B cell (primary cell): ENCODE data around the gene KDM5A. TPM values are rescaled to one million over a fixed set of nuclear protein-coding genes. Genes with fewer than 3 reads are reported as not detected.

Experiments
- ATAC-seq: fragments of 200-7000 bp; cut with Tn5 transposase; one replicate; pipeline ENCODE4 v1.10.0; 2021; ENCODE audit warnings: low read depth, mild to moderate bottlenecking, moderate number of reproducible peaks, moderate library complexity
- CTCF ChIA-PET: fragments of 350-600 bp; sonication (Branson Sonifier 250); formaldehyde crosslinking; loops from one replicate; lab custom pipeline; 2021; ENCODE audit warnings: antibody characterized with exemption, inconsistent platforms; lab: Charles Lee
- POLR2A ChIA-PET: fragments of 350-600 bp; sonication (Branson Sonifier 250); formaldehyde crosslinking; loops from one replicate; lab custom pipeline; 2021; ENCODE audit warnings: antibody characterized with exemption; lab: Charles Lee
- DNase-seq: peaks from one replicate; pipeline ENCODE4 v3.0.0; 2013
- H2AFZ ChIP-seq: 2 replicates; pipeline ENCODE4 v1.6.1; 2012; ENCODE audit warnings: mild to moderate bottlenecking, low read depth, low read length; ENCODE audit not compliant: insufficient read depth, poor library complexity, severe bottlenecking
- H3K27ac ChIP-seq, 2 donors: 1 replicate in 1 of 2; 2 replicates in 1 of 2; pipeline ENCODE4 v1.5.1; 2012 to 2013; ENCODE audit warnings: low read length in 2 of 2, mild to moderate bottlenecking in 2 of 2, moderate library complexity in 1 of 2
- H3K27me3 ChIP-seq, 4 experiments: fragments of 200-600 bp in 1 of 4; sonication (generic) in 1 of 4; replicated peaks in 1 of 4; 1 replicate in 2 of 4; 2 replicates in 2 of 4; pipeline versions ENCODE4 v1.6.1 to v1.7.0; 2013 to 2016; ENCODE audit warnings: low read length in 3 of 4, mild to moderate bottlenecking in 2 of 4, mixed read lengths in 1 of 4, moderate library complexity in 1 of 4; ENCODE audit not compliant: insufficient read depth in 4 of 4, control insufficient read depth in 3 of 4; ENCODE audit errors: control extremely low read depth in 1 of 4
- H3K36me3 ChIP-seq, 2 experiments: replicated peaks in 1 of 2; 1 replicate in 1 of 2; 2 replicates in 1 of 2; pipeline versions ENCODE4 v1.6.1 to v1.7.1; 2013; ENCODE audit warnings: low read length in 1 of 2; ENCODE audit not compliant: insufficient read depth in 2 of 2, control insufficient read depth in 1 of 2; ENCODE audit errors: control extremely low read depth in 1 of 2, extremely low read depth in 1 of 2
- H3K4me1 ChIP-seq, 2 donors: fragments of 200-600 bp in 1 of 2; sonication (generic) in 1 of 2; 1 replicate in 1 of 2; 2 replicates in 1 of 2; pipeline versions ENCODE4 v1.5.1 to v1.6.1; 2013 to 2017; ENCODE audit warnings: low read length in 2 of 2; ENCODE audit not compliant: control insufficient read depth in 2 of 2, insufficient read depth in 2 of 2
- H3K4me2 ChIP-seq: replicated peaks from 2 replicates; pipeline ENCODE3; 2012; ENCODE audit warnings: mild to moderate bottlenecking, low read depth, low read length; ENCODE audit not compliant: poor library complexity, severe bottlenecking
- H3K4me3 ChIP-seq, 5 experiments: fragments of 200-600 bp in 1 of 5; sonication (generic) in 1 of 5; 1 replicate in 3 of 5; 2 replicates in 2 of 5; pipeline versions ENCODE4 v1.5.1 to v1.7.0; 2011 to 2016; ENCODE audit warnings: low read length in 4 of 5, mild to moderate bottlenecking in 4 of 5, low read depth in 2 of 5, control low read depth in 1 of 5, moderate library complexity in 1 of 5; ENCODE audit not compliant: insufficient read depth in 1 of 5; ENCODE audit errors: control extremely low read depth in 1 of 5, extremely low read depth in 1 of 5
- H3K79me2 ChIP-seq: fragments of 200-600 bp; sonication (generic); one replicate; pipeline ENCODE4 v1.6.0; 2016; ENCODE audit warnings: low read length; ENCODE audit not compliant: control insufficient read depth, insufficient read depth
- H3K9ac ChIP-seq: fragments of 200-600 bp; sonication (generic); 2 replicates; pipeline ENCODE4 v1.6.1; 2017; ENCODE audit warnings: mild to moderate bottlenecking, low read length, moderate library complexity
- H3K9me3 ChIP-seq, 3 donors: one replicate each; pipeline versions ENCODE4 v1.6.1 to v1.7.1; 2013; ENCODE audit warnings: low read length in 2 of 3; ENCODE audit not compliant: control insufficient read depth in 2 of 3, insufficient read depth in 1 of 3; ENCODE audit errors: control extremely low read depth in 1 of 3
- H4K20me1 ChIP-seq: 2 replicates; pipeline ENCODE4 v1.6.0; 2012; ENCODE audit warnings: mild to moderate bottlenecking, low read length; ENCODE audit not compliant: insufficient read depth, control insufficient read depth, poor library complexity, severe bottlenecking
- H3K27ac Mint-ChIP-seq: one replicate; pipeline ENCODE4 v1.8.0; 2021; ENCODE audit warnings: mixed read lengths
- H3K27me3 Mint-ChIP-seq: one replicate; pipeline ENCODE4 v1.8.0; 2021; ENCODE audit warnings: mixed read lengths
- H3K4me1 Mint-ChIP-seq: one replicate; pipeline ENCODE4 v1.8.0; 2021; ENCODE audit warnings: mixed read lengths
- H3K4me3 Mint-ChIP-seq: one replicate; pipeline ENCODE4 v1.8.0; 2021; ENCODE audit warnings: mixed read lengths
- H3K9me3 Mint-ChIP-seq: one replicate; pipeline ENCODE4 v1.8.0; 2022; ENCODE audit warnings: mixed read lengths; ENCODE audit not compliant: insufficient read depth
- CTCF ChIP-seq: fragments of 200-600 bp; IDR thresholded peaks from one replicate; pipeline ENCODE4 v1.8.0; 2022; ENCODE audit warnings: antibody characterized with exemption, mild to moderate bottlenecking
- EZH2 ChIP-seq: IDR thresholded peaks from 2 replicates; pipeline ENCODE4 v1.6.1; 2012; ENCODE audit warnings: borderline replicate concordance, low read depth, mild to moderate bottlenecking, moderate library complexity, low read length; ENCODE audit not compliant: insufficient read depth, poor library complexity, severe bottlenecking
- WGBS: methylation state at CpG from one replicate; pipeline ENCODE4 v1.1.5; 2013; ENCODE audit warnings: missing lambda C conversion rate; ENCODE audit not compliant: insufficient coverage; 5-methylcytosine and 5-hydroxymethylcytosine counted together
- intact Hi-C: fragments of 100-400 bp; cut with micrococcal nuclease; formaldehyde crosslinking; loops from one replicate; pipeline ENCODE4 v1.10.0; 2022
- polyA plus RNA-seq: library from polyadenylated mRNA; depleted of rRNA; stranded (reverse); fragments of >200 nt; gene quantifications from 2 replicates; pipeline ENCODE4 v1.2.3, GENCODE V29; 2012
- total RNA-seq, 2 donors: library from RNA; stranded (reverse); fragments of 120-200 nt in 1 of 2; gene quantifications; 1 replicate in 1 of 2; 2 replicates in 1 of 2; pipeline versions ENCODE4 v1.2.3 to v1.2.4, GENCODE V29; 2013 to 2022

Gene KDM5A
- total and polyA plus RNA-seq, 2 donors (not counting 1 experiment from before 2014, with no cell fraction given) = 13.0 to 171 TPM

GRCh38 chr12:414859-415258, 25.7 kb upstream of the KDM5A start:
- Mint-ChIP-seq H3K9me3 (no peaks in the 10 kb centered on the region), H3K4me1 (no peaks in the 10 kb centered on the region), H3K4me3 (no peak overlapping the region), H3K27me3 (no peaks in the 10 kb centered on the region), H3K27ac (no peak overlapping the region)
- no peaks in the 10 kb centered on the region for H3K4me1 ChIP-seq
- ATAC-seq = no peak
- peaks cover 19 to 47% of the 10 kb centered on the region in 2 experiments for H3K36me3 ChIP-seq
- POLR2A ChIA-PET = no interaction called here
- H3K9ac ChIP-seq = no peak overlapping the region
- intact Hi-C loops = no loop called here
- no peaks in the 10 kb centered on the region for H3K9me3 ChIP-seq
- TF ChIP-seq CTCF (no peak), EZH2 (no peak)
- H3K4me3 ChIP-seq = no peak overlapping the region
- 100% methylated on average over 1 of the region's 2 CpGs for WGBS
- no peaks in the 10 kb centered on the region for H3K79me2 ChIP-seq
- no peaks in the 10 kb centered on the region for H3K27me3 ChIP-seq
- H3K27ac ChIP-seq = no peak overlapping the region
- H4K20me1 ChIP-seq = no peaks in the 10 kb centered on the region
- DNase-seq = no peak
- no peak overlapping the region for H2AFZ ChIP-seq
- H3K4me2 ChIP-seq = no peak overlapping the region
- CTCF ChIA-PET = interaction anchor here (0.6 kb wide), 1 partner anchor 335 kb away, joined by 3 read pairs; no protein-coding TSS in a partner anchor

GRCh38 chr12:402029-402389, 12.9 kb upstream of the KDM5A start:
- intact Hi-C loops = loop anchor here (5.0 kb wide), 4 partner anchors 350 to 1290 kb away; partner anchors contain the start of genes ADIPOR2, ERC1, FBXL14 and WNK1
- Histone ChIP-seq H3K4me3 (peak overlapping the region; percentile 76 to 89 (median 82)), H3K4me1 (peaks cover 11 to 14% of the 10 kb centered on the region in 2 donors), H3K9ac (peak overlapping the region; percentile 84), H3K36me3 (peaks cover 1 to 6% of the 10 kb centered on the region in 2 experiments), H3K79me2 (peaks cover 31% of the 10 kb centered on the region), H4K20me1 (no peaks in the 10 kb centered on the region), H3K9me3 (no peaks in the 10 kb centered on the region), H3K27me3 (no peaks in the 10 kb centered on the region), H2AFZ (peak overlapping the region; percentile 98), H3K4me2 (peak overlapping the region; percentile 80), H3K27ac (peak overlapping the region; percentile 53 to 76)
- no peak for DNase-seq
- H3K4me3 Mint-ChIP-seq = no peak overlapping the region
- ChIA-PET CTCF (interaction anchor here (3.1 kb wide), 1 partner anchor 13 kb away, joined by 26 read pairs; the partner anchor contains the start of gene KDM5A), POLR2A (interaction anchor here (0.8 to 3.2 kb wide), 2 partner anchors 13 to 17 kb away, joined by 3 to 35 read pairs; partner anchors contain the start of gene KDM5A)
- no peak overlapping the region for H3K27ac Mint-ChIP-seq
- ATAC-seq = no peak
- no peaks in the 10 kb centered on the region for H3K27me3 Mint-ChIP-seq
- 0% methylated on average over 3 of the region's 8 CpGs for WGBS
- no peaks in the 10 kb centered on the region for H3K4me1 Mint-ChIP-seq
- H3K9me3 Mint-ChIP-seq = no peaks in the 10 kb centered on the region
- TF ChIP-seq EZH2 (no peak), CTCF (no peak)
